Activated CD4-positive, alpha-beta T cell treated with anti-CD3 and anti-CD28 coated beads, Interleukin-2, amount 10 ng/mL, durations not matched to agents 7 days and 5 days (primary cell): ENCODE data around the gene SPOCK1. TPM values are rescaled to one million over a fixed set of nuclear protein-coding genes. Genes with fewer than 3 reads are reported as not detected.
"Not testable (repeated sequence)": the region's sequence is repeated elsewhere in the genome, so short reads cannot be mapped to it uniquely, and the experiment has no call there.

Source experiments
- CTCF ChIA-PET: fragments of 350-600 bp; sonication (Branson Sonifier 250); formaldehyde crosslinking; loops from one replicate; lab custom pipeline; 2021; ENCODE audit warnings: antibody characterized with exemption; lab: Charles Lee
- POLR2A ChIA-PET: fragments of 350-600 bp; sonication (Branson Sonifier 250); formaldehyde crosslinking; loops from one replicate; lab custom pipeline; 2021; ENCODE audit warnings: antibody characterized with exemption; lab: Charles Lee
- DNase-seq: peaks from one replicate; pipeline ENCODE4 v3.0.0-alpha.2; 2020
- H3K27ac Mint-ChIP-seq: one replicate; pipeline ENCODE4 v1.8.0; 2021; ENCODE audit warnings: mild to moderate bottlenecking, moderate library complexity, mixed read lengths
- H3K27me3 Mint-ChIP-seq: one replicate; pipeline ENCODE4 v1.8.0; 2021; ENCODE audit warnings: mixed read lengths
- H3K36me3 Mint-ChIP-seq: one replicate; pipeline ENCODE4 v1.8.0; 2021; ENCODE audit warnings: low read depth, mixed read lengths
- H3K4me1 Mint-ChIP-seq: one replicate; pipeline ENCODE4 v1.8.0; 2021; ENCODE audit warnings: mixed read lengths
- H3K4me3 Mint-ChIP-seq: one replicate; pipeline ENCODE4 v1.8.0; 2021; ENCODE audit warnings: mild to moderate bottlenecking, moderate library complexity, mixed read lengths
- H3K9me3 Mint-ChIP-seq: one replicate; pipeline ENCODE4 v1.8.0; 2021; ENCODE audit warnings: mixed read lengths
- total RNA-seq, 2 experiments: library from RNA; stranded (reverse); gene quantifications; one replicate each; pipeline ENCODE4 v1.2.3, GENCODE V29; 2021

The SPOCK1 gene
- total RNA-seq, 2 experiments from 2014 or later = 0.15 to 0.31 TPM

- no peaks in the 10 kb centered on the region for H3K9me3 Mint-ChIP-seq
- H3K27me3 Mint-ChIP-seq = peaks cover 4% of the 10 kb centered on the region
- H3K27ac Mint-ChIP-seq = no peak overlapping the region
- ChIA-PET POLR2A (no interaction called here), CTCF (no interaction called here)
- H3K4me1 Mint-ChIP-seq = no peaks in the 10 kb centered on the region
- DNase-seq = no peak
- no peak overlapping the region for H3K4me3 Mint-ChIP-seq
- no peaks in the 10 kb centered on the region for H3K36me3 Mint-ChIP-seq
Observed at GRCh38 chr5:137398751-137399150, 100.4 kb downstream of the SPOCK1 start.

- no peak for DNase-seq
- H3K4me1 Mint-ChIP-seq = no peaks in the 10 kb centered on the region
- CTCF ChIA-PET = no interaction called here
- no peaks in the 10 kb centered on the region for H3K36me3 Mint-ChIP-seq
- POLR2A ChIA-PET = no interaction called here
- no peaks in the 10 kb centered on the region for H3K27me3 Mint-ChIP-seq
- no peak overlapping the region for H3K27ac Mint-ChIP-seq
- H3K4me3 Mint-ChIP-seq = no peak overlapping the region
- no peaks in the 10 kb centered on the region for H3K9me3 Mint-ChIP-seq
Observed at GRCh38 chr5:137398154-137398553, 101.0 kb downstream of the SPOCK1 start.

- H3K27me3 Mint-ChIP-seq = no peaks in the 10 kb centered on the region
- H3K4me1 Mint-ChIP-seq = no peaks in the 10 kb centered on the region
- ChIA-PET POLR2A (no interaction called here), CTCF (no interaction called here)
- H3K4me3 Mint-ChIP-seq = no peak overlapping the region
- H3K36me3 Mint-ChIP-seq = no peaks in the 10 kb centered on the region
- no peak for DNase-seq
- no peak overlapping the region for H3K27ac Mint-ChIP-seq
- H3K9me3 Mint-ChIP-seq = no peaks in the 10 kb centered on the region
Observed at GRCh38 chr5:137395011-137395755, 103.9 kb downstream of the SPOCK1 start.

- Mint-ChIP-seq H3K27ac (no peak overlapping the region), H3K4me1 (no peaks in the 10 kb centered on the region), H3K27me3 (no peaks in the 10 kb centered on the region), H3K36me3 (no peaks in the 10 kb centered on the region), H3K4me3 (no peak overlapping the region), H3K9me3 (no peaks in the 10 kb centered on the region)
- DNase-seq = no peak
- CTCF ChIA-PET = no interaction called here
- POLR2A ChIA-PET = no interaction called here
Observed at GRCh38 chr5:137394380-137394779, 104.7 kb downstream of the SPOCK1 start.

- H3K4me1 Mint-ChIP-seq = no peaks in the 10 kb centered on the region
- ChIA-PET POLR2A (no interaction called here), CTCF (no interaction called here)
Observed at GRCh38 chr5:137393196-137393993, 105.7 kb downstream of the SPOCK1 start.

GRCh38 chr5:137392261-137392660, 106.9 kb downstream of the SPOCK1 start:
- ChIA-PET CTCF (no interaction called here), POLR2A (no interaction called here)
- no peak for DNase-seq
- Mint-ChIP-seq H3K9me3 (no peaks in the 10 kb centered on the region), H3K36me3 (no peaks in the 10 kb centered on the region), H3K4me3 (no peak overlapping the region), H3K4me1 (no peaks in the 10 kb centered on the region), H3K27me3 (no peaks in the 10 kb centered on the region), H3K27ac (no peak overlapping the region)

More at GRCh38 chr5:137393196-137393993, 105.7 kb downstream of the SPOCK1 start:
- H3K27ac Mint-ChIP-seq = no peak overlapping the region
- H3K9me3 Mint-ChIP-seq = no peaks in the 10 kb centered on the region
- no peaks in the 10 kb centered on the region for H3K36me3 Mint-ChIP-seq
- no peak overlapping the region for H3K4me3 Mint-ChIP-seq
- H3K27me3 Mint-ChIP-seq = no peaks in the 10 kb centered on the region
- no peak for DNase-seq

- H3K4me1 Mint-ChIP-seq, H3K36me3 Mint-ChIP-seq, H3K27me3 Mint-ChIP-seq, H3K27ac Mint-ChIP-seq, H3K9me3 Mint-ChIP-seq, H3K4me3 Mint-ChIP-seq, DNase-seq, POLR2A ChIA-PET, CTCF ChIA-PET: not testable (repeated sequence)
Observed at GRCh38 chr5:137391044-137391443, 108.1 kb downstream of the SPOCK1 start.

GRCh38 chr5:137389042-137389441, 110.1 kb downstream of the SPOCK1 start:
- no peak for DNase-seq
- CTCF ChIA-PET = interaction anchor here (0.6 kb wide), 1 partner anchor 1413 kb away, joined by 3 read pairs; no protein-coding TSS in a partner anchor
- Mint-ChIP-seq H3K36me3 (no peaks in the 10 kb centered on the region), H3K9me3 (no peaks in the 10 kb centered on the region), H3K27ac (no peak overlapping the region), H3K27me3 (no peaks in the 10 kb centered on the region), H3K4me3 (no peak overlapping the region), H3K4me1 (no peaks in the 10 kb centered on the region)
- POLR2A ChIA-PET = no interaction called here

GRCh38 chr5:137385064-137385463, 114.1 kb downstream of the SPOCK1 start:
- no peaks in the 10 kb centered on the region for H3K36me3 Mint-ChIP-seq
- H3K27me3 Mint-ChIP-seq = no peaks in the 10 kb centered on the region
- ChIA-PET CTCF (no interaction called here), POLR2A (no interaction called here)
- peaks cover 13% of the 10 kb centered on the region for H3K9me3 Mint-ChIP-seq
- no peak overlapping the region for H3K27ac Mint-ChIP-seq
- no peak for DNase-seq
- H3K4me1 Mint-ChIP-seq = no peaks in the 10 kb centered on the region
- no peak overlapping the region for H3K4me3 Mint-ChIP-seq

- Mint-ChIP-seq H3K27ac (no peak overlapping the region), H3K9me3 (peaks cover 13% of the 10 kb centered on the region), H3K27me3 (no peaks in the 10 kb centered on the region), H3K36me3 (no peaks in the 10 kb centered on the region), H3K4me1 (no peaks in the 10 kb centered on the region), H3K4me3 (no peak overlapping the region)
- ChIA-PET POLR2A (no interaction called here), CTCF (interaction anchor here (0.7 kb wide), 1 partner anchor 18 kb away, joined by 4 read pairs; no protein-coding TSS in a partner anchor)
- no peak for DNase-seq
Observed at GRCh38 chr5:137383909-137384308, 115.2 kb downstream of the SPOCK1 start.

- DNase-seq = no peak
- H3K27me3 Mint-ChIP-seq = no peaks in the 10 kb centered on the region
- peaks cover 13% of the 10 kb centered on the region for H3K9me3 Mint-ChIP-seq
- H3K4me1 Mint-ChIP-seq = no peaks in the 10 kb centered on the region
- H3K4me3 Mint-ChIP-seq = no peak overlapping the region
- H3K27ac Mint-ChIP-seq = no peak overlapping the region
- ChIA-PET CTCF (no interaction called here), POLR2A (no interaction called here)
- H3K36me3 Mint-ChIP-seq = no peaks in the 10 kb centered on the region
Observed at GRCh38 chr5:137381555-137381954, 117.6 kb downstream of the SPOCK1 start.

GRCh38 chr5:137379555-137380286, 119.4 kb downstream of the SPOCK1 start:
- ChIA-PET CTCF (no interaction called here), POLR2A (no interaction called here)
- H3K36me3 Mint-ChIP-seq = no peaks in the 10 kb centered on the region
- no peaks in the 10 kb centered on the region for H3K27me3 Mint-ChIP-seq
- peaks cover 13% of the 10 kb centered on the region for H3K9me3 Mint-ChIP-seq
- no peak for DNase-seq
- H3K27ac Mint-ChIP-seq = no peak overlapping the region
- H3K4me3 Mint-ChIP-seq = no peak overlapping the region
- no peaks in the 10 kb centered on the region for H3K4me1 Mint-ChIP-seq
